HG03095 (cell line): ENCODE results near the gene FEZ2.

ENCODE experiments used
- ATAC-seq: cut with Tn5 transposase; IDR thresholded peaks from one replicate; pipeline ENCODE4 v1.9.1; 2021; ENCODE audit warnings: moderate library complexity; ENCODE audit not compliant: unreplicated experiment

The FEZ2 gene

GRCh38 chr2:36534275-36534799 lies 63.6 kb downstream of the FEZ2 start:
- ATAC-seq = no peak

GRCh38 chr2:36530983-36531354 lies 67.0 kb downstream of the FEZ2 start:
- peak; percentile 30 for ATAC-seq

GRCh38 chr2:36530178-36530982 lies 67.6 kb downstream of the FEZ2 start:
- peak; percentile 80 for ATAC-seq

GRCh38 chr2:36528766-36529392 lies 69.1 kb downstream of the FEZ2 start:
- ATAC-seq = no peak

- ATAC-seq = peak; percentile 67
Observed at GRCh38 chr2:36528274-36528673, 69.7 kb downstream of the FEZ2 start.

- no peak for ATAC-seq
Observed at GRCh38 chr2:36526226-36526625, 71.7 kb downstream of the FEZ2 start.

GRCh38 chr2:36525245-36525644 lies 72.7 kb downstream of the FEZ2 start:
- ATAC-seq = no peak

- ATAC-seq = no peak
Observed at GRCh38 chr2:36523153-36523552, 74.8 kb downstream of the FEZ2 start.

GRCh38 chr2:36520431-36520830 lies 77.5 kb downstream of the FEZ2 start:
- no peak for ATAC-seq

GRCh38 chr2:36516136-36516870 lies 81.7 kb downstream of the FEZ2 start:
- no peak for ATAC-seq

GRCh38 chr2:36515538-36515937 lies 82.4 kb downstream of the FEZ2 start:
- no peak for ATAC-seq

GRCh38 chr2:36513661-36514060 lies 84.3 kb downstream of the FEZ2 start:
- no peak for ATAC-seq

- ATAC-seq = no peak
Observed at GRCh38 chr2:36512705-36513104, 85.3 kb downstream of the FEZ2 start.

GRCh38 chr2:36511858-36512603 lies 85.9 kb downstream of the FEZ2 start:
- ATAC-seq = peak; percentile 59

GRCh38 chr2:36509075-36509474 lies 88.9 kb downstream of the FEZ2 start:
- no peak for ATAC-seq

- ATAC-seq = peak; percentile 87
Observed at GRCh38 chr2:36507408-36507812, 90.6 kb downstream of the FEZ2 start.
